HCT116 (cell line): ENCODE measurements around the gene GLP2R. TPM values are rescaled to one million over a fixed set of nuclear protein-coding genes. Genes with fewer than 3 reads are reported as not detected.

Source experiments
- ATAC-seq: fragments of 200-7000 bp; cut with Tn5 transposase; 2 replicates; pipeline ENCODE4 v1.9.1; 2020; ENCODE audit warnings: mild to moderate bottlenecking, moderate library complexity
- BruUV-seq: library from RNA; stranded (reverse); fragments of 400-500 nt; replicated peaks from 2 replicates; lab custom pipeline; 2021; lab: Mats Ljungman, UMichigan
- CTCF ChIA-PET: fragments of 300-600 bp; sonication (Branson Sonifier 250); formaldehyde crosslinking; loops from one replicate; lab custom pipeline; 2021; ENCODE audit warnings: antibody characterized with exemption; lab: Charles Lee
- POLR2A ChIA-PET: fragments of 300-600, 350-600 bp; sonication (Branson Sonifier 250); formaldehyde crosslinking; loops from one replicate; lab custom pipeline; 2021; ENCODE audit warnings: antibody characterized with exemption; lab: Charles Lee
- RAD21 ChIA-PET, 2 experiments: fragments of 300-600 bp; sonication (Branson Sonifier 250); formaldehyde crosslinking; loops; one replicate each; lab custom pipeline; 2023; ENCODE audit warnings: low total read pairs in 2 of 2; ENCODE audit not compliant: uncharacterized antibody in 2 of 2, unreplicated experiment in 2 of 2, low non-redundant PET in 1 of 2; lab: Charles Lee
- DNase-seq: peaks from one replicate; pipeline ENCODE4 v3.0.0-alpha.2; 2010; ENCODE audit warnings: low read depth, low spot score
- H2AFZ ChIP-seq: fragments of 200-600 bp; shearing (Covaris generic), sonication (generic); 2 replicates; pipeline ENCODE4 v1.6.1; 2017; ENCODE audit warnings: low read depth, mixed run types, mixed read lengths, antibody characterized with exemption, low read length; ENCODE audit not compliant: poor library complexity, severe bottlenecking
- H3K27ac ChIP-seq: 2 replicates; pipeline ENCODE4 v1.5.1; 2012; ENCODE audit warnings: low read depth, low read length
- H3K27me3 ChIP-seq: fragments of 200-600 bp; sonication (generic); 2 replicates; pipeline ENCODE4 v1.6.1; 2016; ENCODE audit warnings: mixed run types, low read length, mixed read lengths; ENCODE audit not compliant: insufficient read depth
- H3K36me3 ChIP-seq, 2 experiments: fragments of 200-500 bp in 1 of 2; fragments of 200-600 bp in 1 of 2; sonication (Bioruptor generic) in 1 of 2; sonication (generic) in 1 of 2; 2 replicates each; pipeline versions ENCODE4 v1.5.1 to v1.6.1; 2014 to 2016; ENCODE audit warnings: low read length in 2 of 2, inconsistent platforms in 1 of 2, mixed read lengths in 1 of 2, mixed run types in 1 of 2; ENCODE audit not compliant: insufficient read depth in 2 of 2, control insufficient read depth in 1 of 2
- H3K4me1 ChIP-seq, 2 experiments: fragments of 200-600 bp in 1 of 2; sonication (generic) in 1 of 2; 2 replicates each; pipeline versions ENCODE4 v1.5.1 to v1.6.1; 2012 to 2017; ENCODE audit warnings: low read length in 2 of 2, inconsistent platforms in 1 of 2, mild to moderate bottlenecking in 1 of 2, mixed read lengths in 1 of 2, mixed run types in 1 of 2, moderate library complexity in 1 of 2; ENCODE audit not compliant: insufficient read depth in 2 of 2, control insufficient read depth in 1 of 2
- H3K4me2 ChIP-seq: fragments of 200-600 bp; sonication (generic); 2 replicates; pipeline ENCODE4 v1.6.1; 2017; ENCODE audit warnings: mixed run types, low read length, mixed read lengths
- H3K4me3 ChIP-seq, 2 experiments: fragments of 200-600 bp in 1 of 2; sonication (generic) in 1 of 2; replicated peaks in 1 of 2; 2 replicates each; pipeline ENCODE4 v1.5.1; 2011 to 2016; ENCODE audit warnings: low read length in 2 of 2, control low read depth in 1 of 2, low read depth in 1 of 2, mild to moderate bottlenecking in 1 of 2, mixed read lengths in 1 of 2, mixed run types in 1 of 2
- H3K79me2 ChIP-seq: fragments of 200-600 bp; sonication (generic); 2 replicates; pipeline ENCODE4 v1.6.1; 2017; ENCODE audit warnings: mild to moderate bottlenecking, mixed run types, low read length, moderate library complexity, mixed read lengths; ENCODE audit not compliant: insufficient read depth
- H3K9ac ChIP-seq: fragments of 200-600 bp; sonication (generic); 2 replicates; pipeline ENCODE4 v1.6.1; 2016; ENCODE audit warnings: low read length, mixed read lengths
- H3K9me2 ChIP-seq: fragments of 200-600 bp; sonication (generic), shearing (Covaris generic); 2 replicates; pipeline ENCODE4 v1.6.1; 2017; ENCODE audit warnings: mixed run types, mild to moderate bottlenecking, moderate library complexity; ENCODE audit not compliant: insufficient read depth
- H3K9me3 ChIP-seq, 2 experiments: fragments of 200-500 bp in 1 of 2; fragments of 200-600 bp in 1 of 2; sonication (Bioruptor generic) in 1 of 2; sonication (generic) in 1 of 2; 2 replicates each; pipeline ENCODE4 v1.6.1; 2014 to 2017; ENCODE audit warnings: low read length in 2 of 2, mixed read lengths in 2 of 2, inconsistent platforms in 1 of 2, low read depth in 1 of 2, mild to moderate bottlenecking in 1 of 2, mixed run types in 1 of 2, moderate library complexity in 1 of 2; ENCODE audit not compliant: control insufficient read depth in 1 of 2, insufficient read depth in 1 of 2
- H4K20me1 ChIP-seq: fragments of 200-600 bp; sonication (generic), shearing (Covaris generic); 2 replicates; pipeline ENCODE4 v1.6.1; 2017; ENCODE audit warnings: mixed run types, mild to moderate bottlenecking, moderate library complexity; ENCODE audit not compliant: insufficient read depth
- ATF3 ChIP-seq: IDR thresholded peaks from 2 replicates; pipeline ENCODE4 v1.6.1; 2012
- CBX3 ChIP-seq: IDR thresholded peaks from 2 replicates; pipeline ENCODE4 v1.6.1; 2012; ENCODE audit warnings: low read depth
- CTCF ChIP-seq, 3 experiments: fragments of 200-600 bp in 1 of 3; sonication (generic) in 1 of 3; IDR thresholded peaks in 2 of 3; conservative IDR thresholded peaks in 1 of 3; 2 replicates each; pipeline ENCODE4 v1.5.1; 2012 to 2017; ENCODE audit warnings: low read depth in 2 of 3, low read length in 2 of 3, antibody characterized with exemption in 1 of 3, borderline replicate concordance in 1 of 3, control low read depth in 1 of 3, mild to moderate bottlenecking in 1 of 3, mixed read lengths in 1 of 3, mixed run types in 1 of 3, moderate library complexity in 1 of 3; ENCODE audit not compliant: insufficient read depth in 1 of 3
- EGR1 ChIP-seq: IDR thresholded peaks from 2 replicates; pipeline ENCODE4 v1.6.1; 2012; ENCODE audit warnings: low read depth
- EZH2phosphoT487 ChIP-seq: fragments of 200-600 bp; IDR thresholded peaks from 2 replicates; pipeline ENCODE4 v1.6.1; 2018; ENCODE audit warnings: antibody characterized with exemption, borderline replicate concordance
- MAX ChIP-seq: IDR thresholded peaks from 2 replicates; pipeline ENCODE4 v1.6.1; 2012
- POLR2A ChIP-seq: IDR thresholded peaks from 2 replicates; pipeline ENCODE4 v1.7.0; 2011; ENCODE audit warnings: borderline replicate concordance; ENCODE audit not compliant: insufficient read depth, insufficient read length; ENCODE audit errors: extremely low read depth
- REST ChIP-seq: IDR thresholded peaks from 2 replicates; pipeline ENCODE4 v1.6.1; 2012; ENCODE audit warnings: low read depth
- SRF ChIP-seq: IDR thresholded peaks from 2 replicates; pipeline ENCODE4 v1.6.1; 2012; ENCODE audit warnings: low read depth
- intact Hi-C: fragments of 100-400 bp; cut with micrococcal nuclease; formaldehyde crosslinking; loops from 2 replicates; pipeline ENCODE4 v1.10.0; 2022
- total RNA-seq: library from RNA; stranded (reverse); gene quantifications from one replicate; pipeline ENCODE4 v1.2.1, GENCODE V29; 2021; ENCODE audit not compliant: unreplicated experiment

The GLP2R gene
- total RNA-seq, 1 experiment from 2014 or later: not detected

- ATAC-seq: no peak
- H4K20me1 ChIP-seq: no peaks in the 10 kb centered on the region
- no peak overlapping the region for H3K4me3 ChIP-seq
- H3K36me3 ChIP-seq: no peaks in the 10 kb centered on the region
- no peaks in the 10 kb centered on the region for H3K27me3 ChIP-seq
- H3K27ac ChIP-seq: no peak overlapping the region
- peak overlapping the region; percentile 100 for H2AFZ ChIP-seq
- ChIA-PET CTCF (interaction anchor here (1.3 kb wide), 1 partner anchor 33 kb away, joined by 3 read pairs; no protein-coding TSS in a partner anchor), POLR2A (no interaction called here), RAD21 (no interaction called here)
- no peak for DNase-seq
- no peaks in the 10 kb centered on the region for H3K9me3 ChIP-seq
- H3K4me1 ChIP-seq: peaks cover 12 to 16% of the 10 kb centered on the region in 2 experiments; a peak in 3 of 4 replicates
- BruUV-seq: no TSS peak
- no peak overlapping the region for H3K9ac ChIP-seq
- TF ChIP-seq CTCF (IDR thresholded peaks at IDR 0.05 in 2 of 3, conservative IDR thresholded peaks at IDR 0.05 in 1 of 3; ENCODE audit: borderline replicate concordance in 1 of 3, insufficient read depth in 1 of 3, low read depth in 2 of 3, low read length in 2 of 3) (no peak), CBX3 (no peak), REST (no peak), MAX (no peak), SRF (no peak), POLR2A (no peak), EGR1 (no peak), EZH2phosphoT487 (no peak), ATF3 (no peak)
- intact Hi-C loops: no loop called here
- H3K4me2 ChIP-seq: no peak overlapping the region
- no peaks in the 10 kb centered on the region for H3K9me2 ChIP-seq
- no peaks in the 10 kb centered on the region for H3K79me2 ChIP-seq
Measured at GRCh38 chr17:9801505-9801904, 24.2 kb upstream of the GLP2R start.
